ENCODE results near the gene PTGFRN.

The PTGFRN gene

DNA sequence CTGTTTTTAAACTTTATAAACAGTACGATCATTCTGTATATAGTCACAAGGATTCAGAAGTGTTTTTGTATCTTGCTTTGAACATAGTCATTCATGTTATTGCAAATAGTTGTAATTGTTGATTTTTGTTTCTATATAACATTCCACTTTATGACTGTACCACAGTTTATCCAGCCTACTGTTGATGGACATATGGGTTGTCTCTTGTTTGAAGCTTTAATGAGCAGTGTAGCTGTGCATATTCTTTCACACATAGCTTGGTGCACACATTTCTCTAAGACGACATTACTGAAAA lies 98.0 kb downstream of the PTGFRN start:
- no peak for DNase-seq

DNA sequence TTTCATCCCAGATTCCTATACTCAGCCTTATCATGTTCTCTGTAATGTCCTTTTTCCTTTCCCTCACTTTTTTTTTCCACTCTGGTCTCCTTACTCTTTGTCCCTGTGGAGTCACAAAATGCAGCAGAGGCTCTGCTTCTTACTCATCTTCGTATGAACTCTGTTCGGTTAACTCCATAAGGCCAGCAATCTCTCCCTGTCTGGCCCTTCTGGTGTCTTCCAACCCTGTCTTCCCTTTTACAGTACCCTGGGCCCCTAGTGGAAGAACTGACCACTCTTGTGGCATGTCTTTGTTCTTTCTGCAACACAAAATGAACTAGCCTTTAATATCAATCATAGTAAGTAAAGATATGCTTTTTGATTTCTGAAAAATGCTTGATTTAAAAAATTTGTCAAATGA lies 98.9 kb downstream of the PTGFRN start:
- DNase-seq, result no peak

DNA sequence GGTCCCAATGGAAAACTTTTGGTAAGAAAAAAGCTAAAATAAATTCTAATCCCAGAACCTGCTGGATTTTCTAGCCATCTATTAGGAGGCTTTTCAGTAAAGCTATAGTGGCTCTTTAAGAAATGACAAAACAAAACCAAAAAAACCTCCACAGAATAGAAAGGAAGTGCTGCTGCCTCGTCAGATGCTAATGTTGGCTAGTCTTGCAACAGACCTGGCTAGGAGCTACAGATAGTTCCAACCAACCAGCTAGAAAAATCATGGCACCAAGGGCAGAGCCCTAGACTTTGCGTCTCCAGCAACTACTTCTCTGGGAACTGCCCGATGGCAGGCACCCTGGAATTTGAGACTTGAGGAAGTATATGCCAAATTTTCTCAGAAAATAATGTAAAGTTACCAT lies 99.4 kb downstream of the PTGFRN start:
- DNase-seq, result peak; percentile 27

DNA sequence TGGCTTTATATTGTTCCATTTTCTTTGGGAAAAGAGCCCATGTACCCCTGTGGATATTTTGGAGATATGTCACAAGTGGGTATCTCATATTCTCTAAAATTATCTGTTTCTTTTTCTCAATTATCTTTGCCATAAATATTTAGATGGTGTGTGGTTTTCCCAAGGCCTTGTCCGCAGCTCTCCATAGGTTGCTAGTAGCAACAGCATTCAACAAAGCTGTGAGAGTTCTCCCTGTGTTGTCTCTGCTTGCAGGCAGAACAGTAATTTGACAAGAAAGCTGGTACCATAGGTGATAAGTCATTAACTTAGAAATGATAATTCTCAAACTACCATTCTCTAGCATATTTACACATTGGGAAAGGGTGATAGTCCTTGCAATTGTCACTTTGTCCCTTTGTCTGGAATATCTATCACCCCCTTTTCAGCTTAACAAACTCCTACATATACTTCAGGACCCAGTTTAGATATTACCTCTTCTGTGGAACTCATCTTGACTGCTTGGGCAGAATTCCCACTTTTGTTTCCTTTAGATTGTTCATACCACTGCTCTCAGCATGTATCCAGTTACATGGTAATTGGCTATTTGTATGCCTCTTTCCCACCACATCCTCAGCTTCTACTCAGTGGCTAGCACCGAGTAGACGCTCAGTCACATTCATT lies 100.7 kb downstream of the PTGFRN start:
- no peak for DNase-seq

DNA sequence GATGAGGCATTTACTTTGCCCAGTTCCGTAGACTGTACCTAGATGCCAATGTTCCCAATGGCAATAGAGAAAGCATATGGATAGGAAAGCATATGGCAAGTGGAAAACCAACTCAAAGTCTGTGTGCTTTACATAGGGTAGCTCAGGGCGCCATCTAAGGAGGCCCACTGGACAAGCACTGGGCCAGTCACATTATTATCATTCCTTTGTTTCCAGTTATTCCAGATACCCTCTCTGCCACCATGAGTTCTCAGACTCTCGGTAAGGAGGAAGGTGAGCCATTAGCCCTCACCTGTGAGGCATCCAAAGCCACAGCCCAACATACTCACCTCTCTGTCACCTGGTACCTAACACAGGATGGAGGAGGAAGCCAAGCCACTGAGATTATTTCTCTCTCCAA lies 101.6 kb downstream of the PTGFRN start:
- DNase-seq, result no peak

DNA sequence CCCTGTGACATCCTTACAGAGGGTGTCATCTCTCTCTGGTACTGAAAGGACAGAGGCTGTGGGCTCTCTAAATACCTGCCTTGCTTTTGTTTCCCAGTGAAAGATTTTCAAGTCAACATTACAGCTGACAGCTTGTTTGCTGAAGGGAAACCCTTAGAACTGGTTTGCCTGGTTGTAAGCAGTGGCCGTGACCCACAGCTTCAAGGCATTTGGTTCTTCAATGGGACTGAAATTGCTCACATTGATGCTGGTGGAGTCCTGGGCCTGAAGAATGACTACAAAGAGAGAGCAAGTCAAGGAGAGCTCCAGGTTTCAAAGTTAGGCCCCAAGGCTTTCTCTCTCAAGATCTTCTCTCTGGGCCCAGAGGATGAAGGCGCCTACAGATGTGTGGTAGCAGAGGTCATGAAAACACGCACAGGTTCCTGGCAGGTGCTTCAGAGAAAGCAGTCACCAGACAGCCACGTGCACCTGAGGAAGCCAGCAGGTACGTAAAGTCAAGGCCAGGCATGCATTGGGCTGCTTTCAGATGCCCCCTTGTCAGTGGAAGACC lies 103.7 kb downstream of the PTGFRN start:
- DNase-seq, result no peak

DNA sequence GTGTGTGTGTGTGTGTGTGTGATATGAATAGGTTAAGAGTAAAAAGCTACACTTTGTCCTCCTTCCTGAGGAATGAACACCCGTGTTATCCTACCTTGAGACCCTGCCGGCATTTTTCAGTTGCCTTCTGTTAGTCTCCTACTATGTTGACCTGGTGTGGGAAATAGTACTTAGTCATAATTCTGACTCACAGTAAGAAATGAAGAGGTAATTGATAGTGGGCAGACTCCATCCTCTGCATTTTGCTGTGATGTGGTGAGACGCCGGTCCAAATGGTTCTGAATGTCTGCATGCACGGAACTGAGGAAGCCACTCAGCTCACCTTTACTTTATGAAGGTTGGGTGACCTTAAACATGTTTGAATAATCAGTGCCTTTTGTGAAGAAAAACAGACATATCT lies 104.5 kb downstream of the PTGFRN start:
- DNase-seq, result peak; percentile 27

DNA sequence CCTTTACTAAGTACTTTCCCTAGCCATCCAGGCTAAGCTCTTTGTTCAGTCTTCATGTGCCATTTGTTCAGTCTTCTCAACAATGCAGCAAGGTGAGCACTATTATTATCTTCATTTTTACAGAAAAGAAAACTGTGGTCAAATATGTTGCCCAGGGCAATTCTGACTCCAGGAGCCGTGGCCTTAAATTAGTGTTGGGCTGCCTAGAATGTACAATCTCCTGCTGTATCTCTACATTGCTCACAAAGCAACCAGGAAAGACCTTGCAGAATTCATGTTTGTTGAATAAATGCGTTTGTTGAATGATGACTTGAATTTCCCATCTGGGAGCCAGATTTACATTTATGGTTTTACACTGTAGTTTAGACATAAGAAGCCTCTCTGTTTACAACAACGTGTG lies 106.0 kb downstream of the PTGFRN start:
- no peak for DNase-seq

DNA sequence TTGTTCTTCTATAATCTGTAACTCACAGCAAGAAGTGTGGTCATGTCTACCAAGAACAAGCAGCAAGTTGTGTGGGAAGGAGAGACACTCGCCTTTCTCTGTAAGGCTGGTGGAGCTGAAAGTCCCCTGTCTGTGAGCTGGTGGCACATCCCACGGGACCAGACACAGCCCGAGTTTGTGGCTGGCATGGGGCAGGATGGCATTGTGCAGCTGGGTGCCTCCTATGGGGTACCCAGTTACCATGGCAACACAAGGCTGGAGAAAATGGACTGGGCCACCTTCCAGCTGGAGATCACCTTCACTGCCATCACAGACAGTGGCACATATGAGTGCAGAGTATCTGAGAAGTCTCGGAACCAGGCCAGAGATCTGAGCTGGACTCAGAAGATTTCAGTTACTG lies 107.3 kb downstream of the PTGFRN start:
- DNase-seq, result no peak

DNA sequence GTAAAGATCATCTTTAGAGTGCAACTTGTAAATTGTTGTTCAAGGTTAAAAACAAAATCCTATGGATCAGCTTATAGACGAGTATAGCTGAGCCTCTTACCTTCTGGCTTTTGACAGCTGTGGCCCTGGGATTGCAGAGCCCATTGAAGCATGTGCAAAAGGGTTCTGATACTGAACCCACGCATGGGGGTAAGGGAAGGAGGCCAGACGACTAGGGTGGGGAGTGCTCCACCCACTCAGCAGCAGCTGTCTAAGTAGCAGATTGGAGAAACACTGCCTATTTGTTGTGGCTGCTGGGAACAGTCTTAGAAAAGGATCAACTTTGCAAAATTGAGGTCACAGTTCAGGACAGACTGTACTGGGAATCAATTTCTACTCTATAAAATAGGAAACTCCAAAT lies 107.9 kb downstream of the PTGFRN start:
- peak; percentile 36 for DNase-seq

DNA sequence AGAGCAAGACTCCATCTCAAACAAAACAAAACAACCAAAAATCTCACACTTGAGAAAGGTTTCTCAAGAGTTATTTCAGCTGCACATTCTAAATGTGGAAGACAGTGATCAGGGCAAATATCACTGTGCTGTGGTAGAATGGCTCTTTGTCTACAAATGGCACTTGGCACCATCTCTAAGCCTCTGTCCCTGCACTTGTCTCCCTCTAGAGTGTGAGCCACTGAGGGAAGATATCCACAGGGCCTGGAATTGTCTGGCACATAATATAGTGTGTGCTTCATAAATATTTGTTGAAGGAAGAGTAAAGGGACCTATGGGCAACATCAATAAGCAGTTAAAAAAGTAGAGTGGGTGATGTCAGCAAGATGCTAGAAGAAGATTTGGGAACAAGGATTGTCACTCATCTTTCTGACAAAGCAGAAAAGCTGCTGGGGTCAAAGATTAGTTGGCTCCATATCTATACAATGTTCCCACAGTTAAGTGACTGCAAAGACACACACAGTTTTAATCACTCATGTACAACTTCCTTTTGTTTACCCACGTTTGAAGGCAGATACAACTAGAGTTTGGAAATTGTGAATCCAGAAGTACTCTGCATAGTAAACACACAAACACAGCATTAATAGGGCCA lies 110.9 kb downstream of the PTGFRN start:
- DNase-seq, result no peak

DNA sequence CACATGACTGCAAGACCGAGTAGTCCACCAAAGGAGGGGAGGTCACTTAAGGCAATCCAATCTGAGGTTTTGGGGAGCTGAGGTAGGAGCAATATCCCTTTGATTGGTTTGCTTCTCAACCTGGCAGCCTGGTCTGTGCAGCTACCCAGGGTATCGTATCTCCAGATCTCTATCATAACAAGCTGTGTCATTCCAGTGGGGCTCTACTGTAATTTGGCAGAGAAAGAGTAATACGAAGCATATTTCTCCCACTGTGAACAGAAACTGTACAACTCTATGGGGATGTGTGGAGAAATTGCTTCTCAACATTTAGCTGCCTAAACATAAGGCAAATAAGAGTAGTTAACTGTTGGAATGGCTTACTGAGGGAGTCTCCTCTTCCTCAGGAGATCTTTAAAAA lies 112.4 kb downstream of the PTGFRN start:
- DNase-seq, result no peak

DNA sequence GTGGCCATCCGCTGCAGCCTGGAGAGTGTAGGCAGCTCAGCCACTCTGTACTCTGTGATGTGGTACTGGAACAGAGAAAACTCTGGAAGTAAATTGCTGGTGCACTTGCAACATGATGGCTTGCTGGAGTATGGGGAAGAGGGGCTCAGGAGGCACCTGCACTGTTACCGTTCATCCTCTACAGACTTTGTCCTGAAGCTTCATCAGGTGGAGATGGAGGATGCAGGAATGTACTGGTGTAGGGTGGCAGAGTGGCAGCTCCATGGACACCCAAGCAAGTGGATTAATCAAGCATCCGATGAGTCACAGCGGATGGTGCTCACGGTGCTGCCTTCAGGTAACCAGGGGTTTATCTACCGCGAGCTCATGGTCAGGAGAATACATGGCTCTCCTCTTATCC lies 115.9 kb downstream of the PTGFRN start:
- DNase-seq, result no peak

DNA sequence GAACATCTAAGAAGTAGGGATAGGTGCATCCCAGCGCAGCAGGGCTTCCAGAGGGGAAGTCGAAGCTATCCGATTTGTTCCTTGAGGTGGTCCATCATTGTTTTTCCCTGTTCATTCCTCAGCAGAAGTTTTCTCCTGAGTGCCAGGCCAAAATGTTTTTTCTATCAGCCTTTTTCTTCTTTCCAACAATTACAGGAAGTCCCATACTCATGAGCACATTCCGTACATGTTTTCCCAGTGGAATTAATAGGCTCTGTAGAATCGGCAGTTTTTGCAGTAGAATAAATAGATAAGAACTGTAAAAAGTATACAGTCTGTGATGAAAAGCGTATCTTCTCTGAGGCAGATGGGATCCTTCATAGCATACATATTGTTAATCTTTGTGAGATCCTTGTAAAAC lies 116.6 kb downstream of the PTGFRN start:
- DNase-seq, result no peak

DNA sequence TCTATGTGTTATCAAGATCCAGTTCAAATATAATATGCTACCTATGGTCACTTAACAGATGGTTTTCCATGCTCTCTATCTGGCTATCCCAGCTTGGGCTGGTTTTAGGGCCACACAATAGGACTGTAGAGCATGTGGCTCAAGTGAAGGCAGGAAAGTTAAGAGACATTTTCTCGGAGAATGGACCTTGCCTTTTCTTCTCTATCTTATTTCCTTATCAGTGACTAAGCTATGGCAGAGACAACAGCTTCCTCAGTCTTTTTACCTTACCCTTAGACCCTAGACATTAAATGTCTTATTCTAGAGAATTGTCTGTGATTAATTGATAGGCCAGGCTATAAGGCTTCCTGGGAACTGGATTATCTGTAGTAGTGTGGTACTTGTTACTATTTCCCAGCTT lies 120.0 kb downstream of the PTGFRN start:
- DNase-seq, result no peak

DNA sequence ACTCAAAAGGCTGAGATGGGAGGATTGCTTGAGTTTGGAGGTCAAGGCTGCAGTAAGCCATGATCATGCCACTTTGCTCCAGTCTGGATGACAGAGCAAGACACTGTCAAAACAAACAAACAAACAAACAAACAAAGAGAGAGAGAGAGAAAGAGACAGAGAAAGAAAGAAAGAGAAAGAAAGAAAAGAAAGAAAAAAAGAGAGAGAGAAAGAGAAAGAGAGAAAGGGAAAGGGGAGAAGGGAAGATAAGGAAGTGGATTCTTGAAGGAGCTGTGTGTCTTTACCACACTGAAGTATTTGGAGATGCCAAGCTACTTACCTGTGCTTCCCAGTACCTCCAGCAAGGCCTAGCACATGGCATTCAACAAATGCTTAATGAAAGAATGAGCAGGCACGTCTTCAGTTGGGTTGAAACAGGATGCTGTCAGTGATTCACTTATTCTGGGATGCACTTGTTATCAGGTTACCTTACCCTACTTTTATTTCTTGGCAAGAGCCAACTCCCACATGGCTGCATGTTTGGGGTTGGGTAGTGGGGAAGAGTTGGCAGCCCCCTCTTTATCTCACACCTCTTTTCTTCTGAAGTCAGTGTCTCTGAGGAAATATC lies 120.7 kb downstream of the PTGFRN start:
- no peak for DNase-seq

DNA sequence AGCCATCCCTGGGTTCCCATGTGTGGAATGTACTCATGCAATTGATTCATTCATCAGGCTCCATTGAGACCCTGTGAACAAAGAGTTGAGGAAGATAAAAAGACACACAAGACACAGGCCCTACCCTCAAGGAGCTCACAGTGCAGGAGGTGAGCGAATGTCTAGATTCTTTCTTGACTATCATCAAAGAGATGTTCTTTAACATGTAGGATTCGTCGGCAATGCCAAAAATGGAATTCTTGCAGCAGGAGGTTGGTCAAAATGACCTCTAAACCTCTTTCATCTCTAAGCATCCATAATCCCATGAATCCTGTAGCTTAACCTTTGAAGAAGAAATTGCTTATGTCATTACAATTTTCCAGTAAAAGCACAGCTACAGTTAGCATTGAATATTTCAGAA lies 122.5 kb downstream of the PTGFRN start:
- DNase-seq, result no peak

DNA sequence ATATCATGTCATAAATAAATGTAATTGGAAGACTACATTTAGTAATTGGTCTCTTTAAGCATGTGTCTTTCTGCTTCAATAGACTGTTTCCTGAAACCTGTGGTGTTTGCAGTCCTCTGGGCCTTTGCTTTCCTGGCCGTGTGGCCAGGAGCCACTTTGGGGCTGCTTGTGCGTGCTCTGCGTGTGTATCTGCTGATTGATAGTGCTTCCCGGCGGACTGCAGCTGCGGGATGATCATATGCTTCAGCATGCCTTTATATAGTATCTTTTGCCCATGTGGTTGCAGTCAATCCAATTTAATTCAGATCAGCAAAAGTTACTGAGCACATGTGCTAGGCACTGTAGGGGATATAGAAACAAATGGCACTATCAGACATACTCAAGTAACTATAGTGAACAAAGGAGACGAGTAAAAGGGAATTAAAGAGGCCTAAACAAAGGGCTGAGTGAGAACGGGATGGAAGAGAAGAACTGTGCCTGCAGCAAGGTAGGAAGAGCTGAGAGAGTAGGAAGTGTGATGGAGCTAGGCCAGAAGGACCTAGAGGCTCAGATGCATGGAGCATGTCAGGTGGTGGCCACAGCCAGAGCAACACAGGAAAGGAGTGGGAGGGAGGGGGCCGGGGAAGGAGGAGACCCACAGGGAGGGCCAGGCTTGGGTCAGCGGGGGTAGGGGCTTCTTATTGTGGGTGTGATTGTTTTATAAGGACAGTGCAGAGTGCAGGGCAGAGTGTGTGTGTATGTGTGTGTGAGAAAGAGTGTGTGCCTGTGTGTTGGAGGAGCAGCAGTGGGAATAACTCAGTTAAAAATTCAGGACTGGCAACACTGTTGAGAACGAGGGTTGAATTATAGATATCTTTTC lies 123.2 kb downstream of the PTGFRN start:
- DNase-seq, result no peak

DNA sequence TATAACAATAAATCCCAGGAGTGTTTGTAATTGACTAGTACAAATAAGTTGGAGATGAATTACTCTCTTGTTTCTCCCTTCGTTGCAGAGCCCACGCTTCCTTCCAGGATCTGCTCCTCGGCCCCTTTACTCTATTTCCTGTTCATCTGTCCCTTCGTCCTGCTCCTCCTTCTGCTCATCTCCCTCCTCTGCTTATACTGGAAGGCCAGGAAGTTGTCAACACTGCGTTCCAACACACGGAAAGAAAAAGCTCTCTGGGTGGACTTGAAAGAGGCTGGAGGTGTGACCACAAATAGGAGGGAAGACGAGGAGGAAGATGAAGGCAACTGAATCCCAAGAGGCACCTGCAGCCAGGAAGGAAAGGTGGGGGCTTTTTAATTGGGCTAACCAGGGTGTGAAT lies 124.1 kb downstream of the PTGFRN start:
- no peak for DNase-seq

DNA sequence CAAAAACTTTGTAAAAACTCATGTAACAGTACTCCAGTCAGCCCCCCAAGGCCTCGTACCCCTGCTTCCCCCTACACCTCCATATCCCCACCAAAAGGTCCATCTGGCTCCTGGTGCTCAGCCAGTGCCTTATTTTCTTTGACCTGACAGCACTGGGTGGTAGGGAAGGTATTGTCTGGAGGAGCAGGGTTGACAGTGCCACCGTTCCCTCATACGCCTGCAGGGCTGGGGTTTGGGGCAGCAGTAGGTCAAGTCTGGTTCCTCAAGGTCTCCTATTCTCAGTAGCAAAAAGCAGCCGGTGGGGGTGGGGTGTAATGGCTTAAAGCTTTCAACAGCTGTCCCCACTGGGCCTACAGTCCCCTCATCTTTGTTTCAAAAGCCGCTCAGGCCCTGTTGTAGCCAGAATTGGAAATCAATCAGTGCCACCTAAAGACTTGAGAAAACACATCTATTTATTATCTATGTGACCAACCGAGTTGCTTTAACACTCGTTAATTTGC lies 125.1 kb downstream of the PTGFRN start:
- no peak for DNase-seq

DNA sequence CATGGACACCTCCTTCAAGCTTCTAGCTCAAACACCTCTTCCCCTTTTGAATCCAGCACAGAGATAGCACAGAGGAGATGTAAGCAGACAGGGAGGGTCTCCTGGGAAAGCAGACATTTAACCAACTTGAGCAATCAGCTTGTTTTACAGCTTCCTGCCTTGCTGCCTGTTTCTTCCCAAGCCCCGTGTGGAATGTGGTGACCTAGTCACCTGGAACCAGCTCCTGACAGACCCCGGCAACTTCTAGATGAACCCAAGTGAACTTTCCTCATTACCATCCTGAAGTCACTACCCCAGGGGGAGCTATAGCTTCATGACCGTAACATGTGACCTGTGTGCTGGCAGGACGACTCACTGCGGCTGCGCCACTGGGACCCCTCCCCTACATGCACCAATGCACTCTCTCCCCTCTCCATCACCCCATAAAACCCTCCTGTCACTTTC lies 126.3 kb downstream of the PTGFRN start:
- no peak for DNase-seq

DNA sequence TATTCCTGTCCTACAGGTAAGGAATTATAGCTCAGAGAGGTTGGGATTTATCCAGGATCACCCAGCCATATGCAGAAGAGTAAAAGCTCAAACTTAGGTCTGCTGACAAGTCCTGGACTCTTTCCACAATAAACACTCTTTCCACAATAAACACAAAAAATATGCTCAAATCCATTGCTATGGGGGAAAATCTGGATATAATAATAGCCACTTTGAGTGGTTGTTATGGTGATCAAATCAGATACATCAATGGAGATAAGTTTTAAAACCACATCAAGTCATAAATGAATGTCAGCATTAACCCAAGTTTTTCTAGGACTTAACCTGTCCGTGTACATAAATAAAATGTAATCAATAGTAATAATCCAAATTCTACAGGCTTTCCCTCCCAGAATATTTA lies 128.1 kb downstream of the PTGFRN start:
- DNase-seq, result no peak

DNA sequence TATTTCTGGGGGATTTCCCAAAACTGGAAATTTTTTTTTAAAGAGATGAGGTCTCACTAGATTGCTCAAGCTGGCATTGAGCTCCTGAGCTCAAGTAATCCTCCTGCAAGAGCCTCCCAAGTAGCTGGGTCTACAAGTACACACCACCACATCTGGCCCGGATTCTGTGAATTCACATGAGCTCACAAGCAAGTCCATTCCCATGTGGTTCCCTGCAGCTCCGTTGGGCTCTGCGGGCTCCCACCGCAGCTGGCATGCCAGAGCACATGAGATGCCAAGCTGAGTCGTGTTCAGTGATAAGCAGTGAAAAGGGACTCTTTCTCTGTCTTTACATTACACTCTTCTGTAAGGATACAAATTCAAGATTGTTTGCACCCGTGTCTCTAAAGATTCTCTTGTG lies 128.5 kb downstream of the PTGFRN start:
- no peak for DNase-seq

All from CD4-positive, alpha-beta T cell treated with Interleukin-17A for 4 hours (primary cell).